ENCODE results near the gene TEN1. TPM values are rescaled to one million over a fixed set of nuclear protein-coding genes. Genes with fewer than 3 reads are reported as not detected.

The TEN1 gene
- total and polyA plus RNA-seq, 2 of the 4 experiments (the other 2 are of a cell fraction), result 14.7 to 17.9 TPM

DNA sequence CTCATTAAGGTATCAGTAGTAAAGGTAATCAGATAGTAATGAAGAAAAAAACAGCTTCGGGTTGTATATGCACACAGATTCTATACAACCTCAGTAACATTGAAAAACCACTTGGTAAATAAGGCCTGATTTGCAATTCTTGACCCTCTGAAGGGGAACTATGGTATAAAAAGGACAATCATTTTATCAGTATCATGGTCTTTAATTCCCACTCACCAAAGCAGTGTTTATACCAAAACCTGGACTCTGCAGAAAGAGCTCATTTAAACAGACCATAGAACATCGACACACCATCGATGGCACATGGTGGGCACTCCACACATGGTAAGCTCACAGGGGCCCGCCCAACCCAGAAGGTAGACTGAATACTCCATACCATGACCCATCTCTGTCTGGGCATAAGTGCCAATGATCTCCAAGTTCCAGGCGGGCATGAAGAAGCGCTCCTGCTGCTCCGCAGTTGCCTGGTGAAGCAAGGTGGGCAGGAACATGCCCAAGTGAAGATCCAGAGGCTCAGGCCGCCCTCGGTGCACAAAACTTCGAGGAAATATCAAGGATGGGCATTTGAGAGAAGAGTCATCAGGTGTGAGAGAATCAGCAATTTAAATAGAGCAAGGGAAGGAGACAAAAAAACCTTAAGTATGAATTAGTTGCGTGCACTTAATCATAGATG, 19.1 kb upstream of the TEN1 start:
- DNase-seq (no peak), ATAC-seq (ENCODE audit: low read depth) (no peak)
- Histone ChIP-seq H3K9ac (ENCODE audit: low read depth, low read length) (no peak overlapping the region), H3K4me3 (ENCODE audit: insufficient read depth, low read depth, low read length) (no peak overlapping the region), H2BK20ac (ENCODE audit: low read depth, low read length) (no peak overlapping the region), H3K56ac (ENCODE audit: extremely low read depth, insufficient read depth, low read length) (no peak overlapping the region), H2BK15ac (ENCODE audit: low read depth, low read length) (no peak overlapping the region), H3K23ac (ENCODE audit: low read depth, low read length) (no peak overlapping the region), H3K79me1 (ENCODE audit: low read depth in 1 of 2, low read length in 2 of 2) (peaks cover 24 to 50% of the 10 kb centered on the region in 2 experiments), H3K36me3 (ENCODE audit: control insufficient read depth, insufficient read depth, low read length) (peaks cover 15% of the 10 kb centered on the region), H3K4me1 (ENCODE audit: control insufficient read depth, insufficient read depth, low read length) (0 out of 2 replicates have a peak, but pooled peaks cover 2% of the 10 kb centered on the region), H3K9me3 (ENCODE audit: control insufficient read depth, insufficient read depth, low read length) (no peaks in the 10 kb centered on the region), H4K5ac (ENCODE audit: low read depth, low read length) (no peak overlapping the region), H3K4me2 (ENCODE audit: low read depth, low read length) (no peak overlapping the region), H2AK9ac (replicated peaks; ENCODE audit: low read depth, low read length, poor library complexity) (no peak overlapping the region), H4K8ac (ENCODE audit: low read depth in 2 of 2, low read length in 2 of 2) (no peak overlapping the region), H2BK120ac (ENCODE audit: low read depth, low read length) (no peak overlapping the region), H3K27ac (ENCODE audit: insufficient read depth, low read length) (no peak overlapping the region), H2BK5ac (ENCODE audit: low read depth, low read length, poor library complexity, severe bottlenecking) (no peak overlapping the region), H3K9me1 (ENCODE audit: insufficient read depth, low read length) (no peaks in the 10 kb centered on the region; the same call in 1 of the 2 replicates), H2AK5ac (ENCODE audit: low read depth, low read length) (no peak overlapping the region), H3K14ac (replicated peaks; ENCODE audit: low read depth, low read length) (no peak overlapping the region), H4K91ac (ENCODE audit: insufficient read depth, low read depth, low read length) (no peak overlapping the region), H3K27me3 (ENCODE audit: control insufficient read depth, insufficient read depth, low read length) (no peaks in the 10 kb centered on the region), H2AFZ (replicated peaks; ENCODE audit: low read length, poor library complexity) (no peak overlapping the region), H3K18ac (ENCODE audit: low read depth, low read length) (no peak overlapping the region), H3K4ac (ENCODE audit: low read depth, low read length) (no peak overlapping the region), H4K20me1 (ENCODE audit: insufficient read depth, low read length) (peaks cover 6% of the 10 kb centered on the region; the same call in 1 of the 2 replicates)
- intact Hi-C loops (cut with micrococcal nuclease), result no loop called here
- in situ Hi-C loops (cut with MboI; ENCODE audit: low sequenced_read_pairs), result no loop called here
- no TSS peak for BruUV-seq (replicated peaks)
- dilution Hi-C loops (cut with HindIII; ENCODE audit: low sequenced_read_pairs, unreplicated experiment), result no loop called here
- no peak for TF ChIP-seq MAZ (IDR thresholded peaks at IDR 0.05; ENCODE audit: borderline replicate concordance, low read depth, low read length)
- TF ChIP-seq POLR2A (IDR thresholded peaks at IDR 0.05; ENCODE audit: low read depth, low read length), result no peak
- no peak for TF ChIP-seq RFX5 (IDR thresholded peaks at IDR 0.05; ENCODE audit: low read depth, low read length)
- no peak for TF ChIP-seq CHD1 (IDR thresholded peaks at IDR 0.05; ENCODE audit: low read depth, low read length)
- TF ChIP-seq, protein P1, sequence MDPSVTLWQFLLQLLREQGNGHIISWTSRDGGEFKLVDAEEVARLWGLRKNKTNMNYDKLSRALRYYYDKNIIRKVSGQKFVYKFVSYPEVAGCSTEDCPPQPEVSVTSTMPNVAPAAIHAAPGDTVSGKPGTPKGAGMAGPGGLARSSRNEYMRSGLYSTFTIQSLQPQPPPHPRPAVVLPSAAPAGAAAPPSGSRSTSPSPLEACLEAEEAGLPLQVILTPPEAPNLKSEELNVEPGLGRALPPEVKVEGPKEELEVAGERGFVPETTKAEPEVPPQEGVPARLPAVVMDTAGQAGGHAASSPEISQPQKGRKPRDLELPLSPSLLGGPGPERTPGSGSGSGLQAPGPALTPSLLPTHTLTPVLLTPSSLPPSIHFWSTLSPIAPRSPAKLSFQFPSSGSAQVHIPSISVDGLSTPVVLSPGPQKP (IDR thresholded peaks at IDR 0.05; ENCODE audit: borderline replicate concordance, low read depth, low read length), result no peak
- TF ChIP-seq, protein P2, sequence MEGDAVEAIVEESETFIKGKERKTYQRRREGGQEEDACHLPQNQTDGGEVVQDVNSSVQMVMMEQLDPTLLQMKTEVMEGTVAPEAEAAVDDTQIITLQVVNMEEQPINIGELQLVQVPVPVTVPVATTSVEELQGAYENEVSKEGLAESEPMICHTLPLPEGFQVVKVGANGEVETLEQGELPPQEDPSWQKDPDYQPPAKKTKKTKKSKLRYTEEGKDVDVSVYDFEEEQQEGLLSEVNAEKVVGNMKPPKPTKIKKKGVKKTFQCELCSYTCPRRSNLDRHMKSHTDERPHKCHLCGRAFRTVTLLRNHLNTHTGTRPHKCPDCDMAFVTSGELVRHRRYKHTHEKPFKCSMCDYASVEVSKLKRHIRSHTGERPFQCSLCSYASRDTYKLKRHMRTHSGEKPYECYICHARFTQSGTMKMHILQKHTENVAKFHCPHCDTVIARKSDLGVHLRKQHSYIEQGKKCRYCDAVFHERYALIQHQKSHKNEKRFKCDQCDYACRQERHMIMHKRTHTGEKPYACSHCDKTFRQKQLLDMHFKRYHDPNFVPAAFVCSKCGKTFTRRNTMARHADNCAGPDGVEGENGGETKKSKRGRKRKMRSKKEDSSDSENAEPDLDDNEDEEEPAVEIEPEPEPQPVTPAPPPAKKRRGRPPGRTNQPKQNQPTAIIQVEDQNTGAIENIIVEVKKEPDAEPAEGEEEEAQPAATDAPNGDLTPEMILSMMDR (conservative IDR thresholded peaks at IDR 0.05; ENCODE audit: low read depth, low read length), result no peak
- CTCF ChIA-PET, result interaction anchor here (0.9 to 1.0 kb wide), 2 partner anchors 13 to 19 kb away, joined by 3 read pairs; partner anchors contain the start of gene FBF1
- POLR2A ChIA-PET (ENCODE audit: unreplicated experiment), result no interaction called here
- WGBS, 2 experiments (ENCODE audit: extremely low coverage in 2 of 2, insufficient read length in 1 of 2), result 100% methylated on average over 2 of the region's 11 CpGs; no CpG with 5 or more reads in 1 of the 2 experiments
